Common myeloid progenitor, CD34-positive (primary cell): ENCODE measurements around the gene ANAPC7.
A peak's percentile ranks its signal among the peaks of the same experiment; 100 is the strongest.
"Not testable (repeated sequence)": the region's sequence is repeated elsewhere in the genome, so short reads cannot be mapped to it uniquely, and the experiment has no call there.

Source experiments
- CTCF ChIA-PET: fragments of 350-600 bp; sonication (Branson Sonifier 250); formaldehyde crosslinking; loops from one replicate; lab custom pipeline; 2021; ENCODE audit warnings: antibody characterized with exemption; lab: Charles Lee
- POLR2A ChIA-PET: fragments of 350-600 bp; sonication (Branson Sonifier 250); formaldehyde crosslinking; loops from one replicate; lab custom pipeline; 2021; ENCODE audit warnings: antibody characterized with exemption; lab: Charles Lee
- DNase-seq, 3 donors: peaks; one replicate each; pipeline versions ENCODE4 v3.0.0 to v3.0.0-alpha.2; 2013
- H3K27ac ChIP-seq, 2 experiments: 1 replicate in 1 of 2; 2 replicates in 1 of 2; pipeline ENCODE4 v1.7.0; 2013; ENCODE audit warnings: inconsistent platforms in 2 of 2, low read length in 2 of 2, mild to moderate bottlenecking in 2 of 2, low read depth in 1 of 2, moderate library complexity in 1 of 2; ENCODE audit not compliant: severe bottlenecking in 2 of 2, insufficient read depth in 1 of 2, poor library complexity in 1 of 2
- H3K27me3 ChIP-seq, 5 experiments: replicated peaks in 2 of 5; 1 replicate in 3 of 5; 2 replicates in 2 of 5; pipeline versions ENCODE4 v1.6.1 to v1.7.0; 2013; ENCODE audit warnings: low read length in 4 of 5, mild to moderate bottlenecking in 2 of 5, moderate library complexity in 2 of 5, inconsistent platforms in 1 of 5; ENCODE audit not compliant: insufficient read depth in 5 of 5, control insufficient read depth in 4 of 5
- H3K36me3 ChIP-seq, 4 experiments: 1 replicate in 2 of 4; 2 replicates in 2 of 4; pipeline versions ENCODE4 v1.6.1 to v1.7.0; 2013; ENCODE audit warnings: low read length in 3 of 4, control low read depth in 1 of 4, mild to moderate bottlenecking in 1 of 4; ENCODE audit not compliant: control insufficient read depth in 4 of 4, insufficient read depth in 4 of 4
- H3K4me1 ChIP-seq, 4 experiments: 1 replicate in 3 of 4; 2 replicates in 1 of 4; pipeline versions ENCODE4 v1.6.1 to v1.7.1; 2013; ENCODE audit warnings: low read length in 3 of 4, mild to moderate bottlenecking in 3 of 4, control low read depth in 1 of 4, inconsistent platforms in 1 of 4, moderate library complexity in 1 of 4; ENCODE audit not compliant: control insufficient read depth in 4 of 4, insufficient read depth in 4 of 4; ENCODE audit errors: control extremely low read depth in 1 of 4
- H3K4me3 ChIP-seq, 7 experiments: 1 replicate in 4 of 7; 2 replicates in 3 of 7; pipeline versions ENCODE4 v1.5.1 to v1.7.0; 2013; ENCODE audit warnings: mild to moderate bottlenecking in 7 of 7, low read length in 6 of 7, moderate library complexity in 6 of 7, inconsistent platforms in 2 of 7, low read depth in 2 of 7, control low read depth in 1 of 7; ENCODE audit not compliant: insufficient read depth in 4 of 7, control insufficient read depth in 1 of 7; ENCODE audit errors: extremely low read depth in 1 of 7
- H3K9me3 ChIP-seq, 5 experiments: 1 replicate in 4 of 5; 2 replicates in 1 of 5; pipeline versions ENCODE4 v1.6.1 to v1.7.1; 2013; ENCODE audit warnings: low read length in 4 of 5, mild to moderate bottlenecking in 2 of 5, inconsistent platforms in 1 of 5, low read depth in 1 of 5, moderate library complexity in 1 of 5; ENCODE audit not compliant: control insufficient read depth in 4 of 5, insufficient read depth in 2 of 5; ENCODE audit errors: control extremely low read depth in 1 of 5
- WGBS: methylation state at CpG from one replicate; pipeline ENCODE4 v1.1.5; 2013; ENCODE audit not compliant: insufficient coverage; 5-methylcytosine and 5-hydroxymethylcytosine counted together

ANAPC7 gene

GRCh38 chr12:110429676-110430075 lies 26.2 kb upstream of the ANAPC7 start:
- H3K9me3 ChIP-seq, H3K27me3 ChIP-seq, H3K36me3 ChIP-seq, POLR2A ChIA-PET, H3K4me1 ChIP-seq, H3K4me3 ChIP-seq, DNase-seq, H3K27ac ChIP-seq: not testable (repeated sequence)
- WGBS, result 97% methylated on average over 12 of the region's 15 CpGs
- CTCF ChIA-PET, result interaction anchor here (0.7 to 1.1 kb wide), 3 partner anchors 40 to 328 kb away, joined by 3 read pairs; no protein-coding TSS in a partner anchor

DNA sequence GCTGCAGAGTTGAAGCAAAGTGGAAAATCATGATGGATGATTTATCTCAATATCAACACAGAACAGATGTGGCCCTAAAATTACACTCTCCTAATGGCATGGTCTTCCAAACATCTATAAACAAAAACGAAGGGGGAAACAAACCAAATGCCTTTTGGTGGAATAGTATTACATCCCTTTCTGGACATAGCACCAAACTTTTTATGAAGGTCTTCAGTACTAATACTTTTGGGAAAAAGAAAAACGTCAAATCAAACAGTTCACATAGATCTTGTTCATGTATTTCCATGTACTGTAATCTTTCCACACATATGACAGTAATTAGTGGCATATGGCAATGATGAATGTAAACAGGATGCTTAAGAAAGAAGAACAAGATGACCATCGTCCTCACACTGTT lies 22.9 kb upstream of the ANAPC7 start:
- WGBS, result 86% methylated on average over 1 of the region's 3 CpGs
- Histone ChIP-seq H3K4me1 (peaks cover 0 to 3% (median 0%) of the 10 kb centered on the region in 4 experiments), H3K36me3 (no peaks in the 10 kb centered on the region), H3K27me3 (no peaks in the 10 kb centered on the region), H3K9me3 (no peaks in the 10 kb centered on the region), H3K27ac (no peak overlapping the region), H3K4me3 (no peak overlapping the region)
- CTCF ChIA-PET, result interaction anchor here (0.7 kb wide), 1 partner anchor 298 kb away, joined by 3 read pairs; no protein-coding TSS in a partner anchor
- no peak for DNase-seq
- POLR2A ChIA-PET, result no interaction called here

GRCh38 chr12:110424237-110424636 lies 20.7 kb upstream of the ANAPC7 start:
- Histone ChIP-seq H3K4me3 (no peak overlapping the region), H3K36me3 (no peaks in the 10 kb centered on the region), H3K27ac (no peak overlapping the region), H3K9me3 (no peaks in the 10 kb centered on the region), H3K27me3 (no peaks in the 10 kb centered on the region), H3K4me1 (no peaks in the 10 kb centered on the region)
- WGBS, result 100% methylated on average over 2 of the region's 3 CpGs
- ChIA-PET CTCF (interaction anchor here (1.9 to 2.2 kb wide), 2 partner anchors 21 to 76 kb away, joined by 4 to 7 read pairs; no protein-coding TSS in a partner anchor), POLR2A (interaction anchor here (1.2 kb wide), 1 partner anchor 40 kb away, joined by 4 read pairs; no protein-coding TSS in a partner anchor)
- no peak for DNase-seq

- ChIA-PET CTCF (interaction anchor here (1.0 to 3.1 kb wide), 3 partner anchors 10 to 105 kb away, joined by 3 to 20 read pairs (median 3); no protein-coding TSS in a partner anchor), POLR2A (no interaction called here)
- no peak for DNase-seq
Observed at GRCh38 chr12:110421701-110422100, 18.2 kb upstream of the ANAPC7 start.

DNA sequence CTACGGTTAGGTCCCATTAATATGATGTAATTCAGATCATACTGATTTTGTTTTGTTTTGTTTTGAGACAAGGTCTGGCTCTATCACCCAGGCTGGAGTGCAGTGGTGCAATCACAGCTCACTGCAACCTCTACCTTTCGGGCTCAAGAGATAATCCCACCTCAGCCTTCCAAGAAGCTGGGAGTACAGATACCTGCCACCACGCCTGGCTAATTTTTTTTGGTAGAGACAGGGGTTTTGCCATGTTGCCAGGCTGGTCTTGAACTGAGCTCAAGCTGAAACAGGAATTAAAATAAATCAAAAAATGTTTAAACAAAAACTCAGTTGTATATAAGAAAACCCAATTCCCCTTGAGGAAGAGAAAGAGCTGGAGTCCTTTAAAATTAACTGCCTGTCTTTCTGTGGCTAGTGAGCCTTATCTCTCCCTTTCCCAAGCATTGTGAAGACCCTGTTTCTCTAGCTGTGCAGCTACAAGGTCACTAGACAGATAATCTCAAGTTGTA lies 17.7 kb upstream of the ANAPC7 start:
- POLR2A ChIA-PET, result interaction anchor here (0.6 kb wide), 1 partner anchor 614 kb away, joined by 3 read pairs; no protein-coding TSS in a partner anchor
- no CpG with 5 or more reads among the region's 3 CpGs for WGBS
- H3K9me3 ChIP-seq, result no peaks in the 10 kb centered on the region

More at GRCh38 chr12:110421701-110422100, 18.2 kb upstream of the ANAPC7 start:
- no peaks in the 10 kb centered on the region for H3K9me3 ChIP-seq
- H3K4me1 ChIP-seq, result peaks cover 0 to 11% (median 2%) of the 10 kb centered on the region in 4 experiments
- WGBS, result 100% methylated on average over 2 of the region's 4 CpGs
- no peaks in the 10 kb centered on the region for H3K36me3 ChIP-seq
- H3K27ac ChIP-seq, result peak overlapping the region in 1 of 2 experiments; percentile 36
- H3K27me3 ChIP-seq, result no peaks in the 10 kb centered on the region
- no peak overlapping the region for H3K4me3 ChIP-seq

GRCh38 chr12:110420644-110421043 lies 17.1 kb upstream of the ANAPC7 start:
- not testable (repeated sequence) for H3K27me3 ChIP-seq, H3K9me3 ChIP-seq, H3K36me3 ChIP-seq, H3K27ac ChIP-seq, DNase-seq, H3K4me3 ChIP-seq
- H3K4me1 ChIP-seq, result peaks cover 0 to 13% (median 2%) of the 10 kb centered on the region in 4 experiments
- 100% methylated on average over 1 of the region's 1 CpG for WGBS
- POLR2A ChIA-PET, result interaction anchor here (0.6 kb wide), 1 partner anchor 613 kb away, joined by 3 read pairs; no protein-coding TSS in a partner anchor
- CTCF ChIA-PET, result interaction anchor here (1.2 to 3.1 kb wide), 4 partner anchors 9 to 104 kb away, joined by 3 to 20 read pairs (median 4); no protein-coding TSS in a partner anchor

More for the DNA sequence above, 17.7 kb upstream of the ANAPC7 start:
- Histone ChIP-seq H3K36me3 (no peaks in the 10 kb centered on the region), H3K27me3 (no peaks in the 10 kb centered on the region), H3K27ac (no peak overlapping the region), H3K4me3 (no peak overlapping the region), H3K4me1 (peaks cover 0 to 13% (median 2%) of the 10 kb centered on the region in 4 experiments)
- CTCF ChIA-PET, result interaction anchor here (1.2 to 3.1 kb wide), 3 partner anchors 10 to 105 kb away, joined by 3 to 20 read pairs (median 3); no protein-coding TSS in a partner anchor
- DNase-seq, result no peak

DNA sequence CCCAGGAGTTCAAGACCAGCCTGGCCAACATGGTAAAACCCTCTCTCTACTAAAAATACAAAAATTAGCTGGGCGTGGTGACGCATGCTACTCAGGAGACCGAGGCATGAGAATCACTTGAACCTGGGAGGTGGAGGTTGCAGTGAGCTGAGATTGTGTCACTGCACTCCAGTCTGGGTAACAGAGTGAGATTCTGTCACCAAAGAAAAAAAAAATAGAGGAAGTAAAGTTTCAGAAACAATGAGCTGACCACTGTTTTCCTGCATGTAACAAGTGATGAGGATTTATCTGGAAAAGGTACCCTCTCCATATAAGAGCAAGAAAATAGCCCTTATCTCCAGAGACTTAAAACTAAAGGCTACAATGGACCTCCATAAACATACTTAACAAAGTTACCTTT lies 13.6 kb upstream of the ANAPC7 start:
- DNase-seq, result peak in 2 of 3 donors; percentile 46 to 54
- WGBS, result 68% methylated on average over 3 of the region's 3 CpGs
- not testable (repeated sequence) for H3K27ac ChIP-seq, H3K27me3 ChIP-seq, H3K9me3 ChIP-seq, H3K4me3 ChIP-seq, H3K36me3 ChIP-seq
- peaks cover 0 to 13% (median 2%) of the 10 kb centered on the region in 4 experiments for H3K4me1 ChIP-seq
- POLR2A ChIA-PET, result interaction anchor here (0.6 to 1.1 kb wide), 3 partner anchors 10 to 32 kb away, joined by 5 read pairs; no protein-coding TSS in a partner anchor
- CTCF ChIA-PET, result interaction anchor here (0.6 to 1.4 kb wide), 3 partner anchors 11 to 489 kb away, joined by 3 to 6 read pairs (median 3); no protein-coding TSS in a partner anchor
